T-helper 2 cell treated with Interferon-gamma antibody and Interleukin-4, amounts not matched to agents 5 μg/mL and 100 μg/mL, for 36 hours (primary cell): Measurements from ENCODE around the gene ZNF106.
A peak's percentile ranks its signal among the peaks of the same experiment; 100 is the strongest.

Experiments
- DNase-seq: peaks from one replicate; pipeline ENCODE4 v3.0.0; 2021; ENCODE audit warnings: low spot score
- H3K27ac Mint-ChIP-seq: one replicate; pipeline ENCODE4 v1.8.0; 2021; ENCODE audit warnings: mild to moderate bottlenecking, mixed read lengths
- H3K27me3 Mint-ChIP-seq: one replicate; pipeline ENCODE4 v1.8.0; 2021; ENCODE audit warnings: low read depth, mixed read lengths
- H3K36me3 Mint-ChIP-seq: one replicate; pipeline ENCODE4 v1.8.0; 2021; ENCODE audit warnings: low read depth, mixed read lengths
- H3K4me1 Mint-ChIP-seq: one replicate; pipeline ENCODE4 v1.8.0; 2021; ENCODE audit warnings: low read depth, mixed read lengths
- H3K4me3 Mint-ChIP-seq: one replicate; pipeline ENCODE4 v1.8.0; 2022; ENCODE audit warnings: mild to moderate bottlenecking, moderate library complexity, mixed read lengths
- H3K9me3 Mint-ChIP-seq: one replicate; pipeline ENCODE4 v1.8.0; 2021; ENCODE audit warnings: mixed read lengths

The ZNF106 gene

GRCh38 chr15:42490671-42491538 is at the start of gene ZNF106:
Gene ZNF106, minus strand, starts transcription at chr15:42491141. Its CDS starts 18,852 bp downstream, at chr15:42472289.
- Mint-ChIP-seq H3K27me3 (no peaks in the 10 kb centered on the region), H3K36me3 (peaks cover 5% of the 10 kb centered on the region), H3K4me1 (peaks cover 38% of the 10 kb centered on the region), H3K9me3 (no peaks in the 10 kb centered on the region), H3K4me3 (peak within 1 kb of the TSS; percentile 97), H3K27ac (peak within 1 kb of the TSS; percentile 99)
- DNase-seq = peak; percentile 89

GRCh38 chr15:42533246-42533645 is 42.3 kb upstream of the ZNF106 start:
- Mint-ChIP-seq H3K9me3 (no peaks in the 10 kb centered on the region), H3K4me1 (peaks cover 2% of the 10 kb centered on the region), H3K27ac (no peak overlapping the region), H3K4me3 (no peak overlapping the region), H3K36me3 (peaks cover 20% of the 10 kb centered on the region), H3K27me3 (no peaks in the 10 kb centered on the region)
- no peak for DNase-seq

- Mint-ChIP-seq H3K4me1 (peaks cover 2% of the 10 kb centered on the region), H3K27ac (no peak overlapping the region), H3K36me3 (peaks cover 22% of the 10 kb centered on the region), H3K9me3 (no peaks in the 10 kb centered on the region), H3K27me3 (no peaks in the 10 kb centered on the region), H3K4me3 (no peak overlapping the region)
- no peak for DNase-seq
Observed at GRCh38 chr15:42528970-42529369, 38.0 kb upstream of the ZNF106 start.

GRCh38 chr15:42523331-42523730 is 32.4 kb upstream of the ZNF106 start:
- DNase-seq = no peak
- Mint-ChIP-seq H3K4me3 (no peak overlapping the region), H3K27ac (no peak overlapping the region), H3K4me1 (peaks cover 2% of the 10 kb centered on the region), H3K27me3 (no peaks in the 10 kb centered on the region), H3K36me3 (peaks cover 18% of the 10 kb centered on the region), H3K9me3 (no peaks in the 10 kb centered on the region)

GRCh38 chr15:42511007-42511391 is 20.1 kb upstream of the ZNF106 start:
- Mint-ChIP-seq H3K27ac (no peak overlapping the region), H3K4me3 (no peak overlapping the region), H3K9me3 (no peaks in the 10 kb centered on the region), H3K4me1 (no peaks in the 10 kb centered on the region), H3K27me3 (no peaks in the 10 kb centered on the region), H3K36me3 (peaks cover 23% of the 10 kb centered on the region)
- DNase-seq = no peak

- Mint-ChIP-seq H3K36me3 (peaks cover 19% of the 10 kb centered on the region), H3K9me3 (no peaks in the 10 kb centered on the region), H3K27ac (no peak overlapping the region), H3K4me1 (no peaks in the 10 kb centered on the region), H3K27me3 (no peaks in the 10 kb centered on the region), H3K4me3 (no peak overlapping the region)
- no peak for DNase-seq
Observed at GRCh38 chr15:42510258-42511006, 19.5 kb upstream of the ZNF106 start.

GRCh38 chr15:42508263-42508690 is 17.3 kb upstream of the ZNF106 start:
- H3K4me3 Mint-ChIP-seq = no peak overlapping the region
- H3K27me3 Mint-ChIP-seq = no peaks in the 10 kb centered on the region
- H3K27ac Mint-ChIP-seq = no peak overlapping the region
- H3K9me3 Mint-ChIP-seq = no peaks in the 10 kb centered on the region
- H3K4me1 Mint-ChIP-seq = no peaks in the 10 kb centered on the region
- no peak for DNase-seq
- H3K36me3 Mint-ChIP-seq = peaks cover 11% of the 10 kb centered on the region

- Mint-ChIP-seq H3K4me1 (no peaks in the 10 kb centered on the region), H3K4me3 (no peak overlapping the region), H3K27ac (no peak overlapping the region), H3K9me3 (no peaks in the 10 kb centered on the region), H3K27me3 (no peaks in the 10 kb centered on the region), H3K36me3 (peaks cover 7% of the 10 kb centered on the region)
- DNase-seq = no peak
Observed at GRCh38 chr15:42507514-42507913, 16.6 kb upstream of the ZNF106 start.

GRCh38 chr15:42504631-42505030 is 13.7 kb upstream of the ZNF106 start:
- Mint-ChIP-seq H3K9me3 (no peaks in the 10 kb centered on the region), H3K27ac (no peak overlapping the region), H3K4me1 (no peaks in the 10 kb centered on the region), H3K27me3 (no peaks in the 10 kb centered on the region), H3K36me3 (peaks cover 2% of the 10 kb centered on the region), H3K4me3 (no peak overlapping the region)
- DNase-seq = no peak

- peaks cover 4% of the 10 kb centered on the region for H3K4me1 Mint-ChIP-seq
- no peaks in the 10 kb centered on the region for H3K27me3 Mint-ChIP-seq
- DNase-seq = no peak
- H3K4me3 Mint-ChIP-seq = no peak overlapping the region
- no peaks in the 10 kb centered on the region for H3K9me3 Mint-ChIP-seq
- no peak overlapping the region for H3K27ac Mint-ChIP-seq
- peaks cover 3% of the 10 kb centered on the region for H3K36me3 Mint-ChIP-seq
Observed at GRCh38 chr15:42503825-42504224, 12.9 kb upstream of the ZNF106 start.

- Mint-ChIP-seq H3K27ac (no peak overlapping the region), H3K36me3 (peaks cover 6% of the 10 kb centered on the region), H3K9me3 (no peaks in the 10 kb centered on the region)
Observed at GRCh38 chr15:42502477-42502876, 11.5 kb upstream of the ZNF106 start.

GRCh38 chr15:42499858-42500609 is 9.1 kb upstream of the ZNF106 start:
- no peak for DNase-seq
- Mint-ChIP-seq H3K9me3 (no peaks in the 10 kb centered on the region), H3K27me3 (no peaks in the 10 kb centered on the region), H3K4me1 (peaks cover 26% of the 10 kb centered on the region), H3K4me3 (no peak overlapping the region), H3K36me3 (peaks cover 6% of the 10 kb centered on the region), H3K27ac (no peak overlapping the region)

More at GRCh38 chr15:42502477-42502876, 11.5 kb upstream of the ZNF106 start:
- no peaks in the 10 kb centered on the region for H3K27me3 Mint-ChIP-seq
- H3K4me1 Mint-ChIP-seq = peaks cover 14% of the 10 kb centered on the region
- DNase-seq = no peak
- H3K4me3 Mint-ChIP-seq = no peak overlapping the region

GRCh38 chr15:42498212-42499068 is 7.5 kb upstream of the ZNF106 start:
- no peak for DNase-seq
- H3K27me3 Mint-ChIP-seq = no peaks in the 10 kb centered on the region
- H3K4me1 Mint-ChIP-seq = peaks cover 37% of the 10 kb centered on the region
- H3K4me3 Mint-ChIP-seq = no peak overlapping the region
- H3K27ac Mint-ChIP-seq = no peak overlapping the region
- peaks cover 6% of the 10 kb centered on the region for H3K36me3 Mint-ChIP-seq
- no peaks in the 10 kb centered on the region for H3K9me3 Mint-ChIP-seq
